GM23248 (cell line): ENCODE measurements around the gene MAU2. TPM values are rescaled to one million over a fixed set of nuclear protein-coding genes. Genes with fewer than 3 reads are reported as not detected.

Experiments
- DNase-seq: peaks from one replicate; pipeline ENCODE4 v3.0.0-alpha.2; 2015
- H2AFZ ChIP-seq: fragments of 200-600 bp; sonication (generic); 2 replicates; pipeline ENCODE4 v1.6.1; 2016; ENCODE audit warnings: antibody characterized with exemption
- H3F3A ChIP-seq: fragments of 200-600 bp; sonication (generic); 2 replicates; pipeline ENCODE4 v1.6.1; 2016; ENCODE audit warnings: mild to moderate bottlenecking, antibody characterized with exemption, mixed run types; ENCODE audit not compliant: insufficient read depth
- H3K27ac ChIP-seq: fragments of 200-600 bp; sonication (generic); 2 replicates; pipeline ENCODE4 v1.5.1; 2016; ENCODE audit warnings: mild to moderate bottlenecking
- H3K27me3 ChIP-seq: fragments of 200-600 bp; sonication (generic); replicated peaks from 2 replicates; pipeline ENCODE4 v1.6.1; 2016; ENCODE audit warnings: mild to moderate bottlenecking; ENCODE audit not compliant: insufficient read depth
- H3K36me3 ChIP-seq: fragments of 200-600 bp; sonication (generic); 2 replicates; pipeline ENCODE4 v1.6.1; 2016; ENCODE audit warnings: low read depth, mild to moderate bottlenecking
- H3K4me1 ChIP-seq: fragments of 200-600 bp; sonication (generic); 2 replicates; pipeline ENCODE4 v1.6.1; 2016; ENCODE audit warnings: mild to moderate bottlenecking; ENCODE audit not compliant: insufficient read depth
- H3K4me2 ChIP-seq: fragments of 200-600 bp; sonication (generic); one replicate; pipeline ENCODE4 v1.6.1; 2016; ENCODE audit warnings: mild to moderate bottlenecking; ENCODE audit not compliant: unreplicated experiment
- H3K4me3 ChIP-seq: fragments of 200-600 bp; sonication (generic); 2 replicates; pipeline ENCODE4 v1.5.1; 2016; ENCODE audit warnings: mild to moderate bottlenecking
- H3K79me2 ChIP-seq: fragments of 200-600 bp; sonication (generic); 2 replicates; pipeline ENCODE4 v1.6.1; 2016; ENCODE audit warnings: mild to moderate bottlenecking; ENCODE audit not compliant: insufficient read depth
- H3K9ac ChIP-seq: fragments of 200-600 bp; sonication (generic); 2 replicates; pipeline ENCODE4 v1.6.1; 2016; ENCODE audit warnings: mild to moderate bottlenecking
- H3K9me2 ChIP-seq: fragments of 200-600 bp; sonication (generic); 2 replicates; pipeline ENCODE4 v1.6.1; 2016; ENCODE audit warnings: mixed run types, mild to moderate bottlenecking, moderate library complexity; ENCODE audit not compliant: insufficient read depth
- H3K9me3 ChIP-seq: fragments of 200-600 bp; sonication (generic); one replicate; pipeline ENCODE4 v1.6.1; 2017; ENCODE audit warnings: low read depth
- H4K20me1 ChIP-seq: fragments of 200-600 bp; sonication (generic); 2 replicates; pipeline ENCODE4 v1.6.0; 2016; ENCODE audit not compliant: insufficient read depth
- EZH2 ChIP-seq: fragments of 200-600 bp; sonication (generic); IDR thresholded peaks from 2 replicates; pipeline ENCODE4 v1.6.1; 2018; ENCODE audit warnings: antibody characterized with exemption, mild to moderate bottlenecking; ENCODE audit not compliant: insufficient read depth, poor library complexity, severe bottlenecking
- EZH2phosphoT487 ChIP-seq: fragments of 200-600 bp; sonication (generic); IDR thresholded peaks from 2 replicates; pipeline ENCODE4 v1.6.1; 2018; ENCODE audit warnings: antibody characterized with exemption, moderate library complexity, mild to moderate bottlenecking, low read depth; ENCODE audit not compliant: insufficient read depth
- WGBS, 2 experiments: methylation state at CpG; one replicate each; pipeline ENCODE4 v1.1.6; 2015 to 2017; ENCODE audit warnings: low lambda C conversion rate in 2 of 2, low coverage in 1 of 2; ENCODE audit errors: missing lambda C conversion rate in 2 of 2; 5-methylcytosine and 5-hydroxymethylcytosine counted together
- in situ Hi-C: fragments of 300-500 bp; cut with MboI; formaldehyde crosslinking; loops from 2 replicates; pipeline ENCODE4 v1.15.0; 2020
- polyA plus RNA-seq: library from polyadenylated mRNA; unstranded; fragments of >200 nt; fragmentation: Nextera tagmentation; extraction: Ambion mirVana; gene quantifications from 2 replicates; pipeline ENCODE4 v1.2.1, GENCODE V29; 2016
- total RNA-seq: library from RNA; depleted of rRNA; stranded (reverse); fragments of >200 nt; shearing (Covaris generic); gene quantifications from 2 replicates; pipeline ENCODE4 v1.2.3, GENCODE V29; 2014

Gene MAU2
- total and polyA plus RNA-seq, 2 experiments from 2014 or later: 23.0 to 25.4 TPM

GRCh38 chr19:19352823-19353222 is 32.2 kb downstream of the MAU2 start:
- H3K9me3 ChIP-seq: no peaks in the 10 kb centered on the region
- H3K27me3 ChIP-seq: no peaks in the 10 kb centered on the region
- no peak overlapping the region for H3K27ac ChIP-seq
- H4K20me1 ChIP-seq: no peaks in the 10 kb centered on the region
- in situ Hi-C loops: no loop called here
- WGBS, 2 experiments: 98 to 100% methylated on average over 8 of the region's 8 CpGs
- no peak overlapping the region for H3K9ac ChIP-seq
- no peak for DNase-seq
- H3K4me1 ChIP-seq: no peaks in the 10 kb centered on the region
- H3K4me2 ChIP-seq: no peak overlapping the region
- H3K9me2 ChIP-seq: no peaks in the 10 kb centered on the region
- no peak overlapping the region for H3K4me3 ChIP-seq
- no peaks in the 10 kb centered on the region for H3K79me2 ChIP-seq
- H3F3A ChIP-seq: no peaks in the 10 kb centered on the region
- no peak for TF ChIP-seq EZH2
- no peak for TF ChIP-seq EZH2phosphoT487
- no peak overlapping the region for H2AFZ ChIP-seq
- H3K36me3 ChIP-seq: peaks cover 10% of the 10 kb centered on the region; the same call in 1 of the 2 replicates

GRCh38 chr19:19354007-19354406 is 33.4 kb downstream of the MAU2 start:
- no peaks in the 10 kb centered on the region for H3K4me1 ChIP-seq
- H3K27me3 ChIP-seq: no peaks in the 10 kb centered on the region
- no peaks in the 10 kb centered on the region for H3F3A ChIP-seq
- in situ Hi-C loops: no loop called here
- H2AFZ ChIP-seq: no peak overlapping the region
- no peak overlapping the region for H3K27ac ChIP-seq
- no peak for DNase-seq
- no peaks in the 10 kb centered on the region for H3K9me2 ChIP-seq
- H4K20me1 ChIP-seq: no peaks in the 10 kb centered on the region
- TF ChIP-seq EZH2phosphoT487 (no peak), EZH2 (no peak)
- no peaks in the 10 kb centered on the region for H3K79me2 ChIP-seq
- no peaks in the 10 kb centered on the region for H3K9me3 ChIP-seq
- no peak overlapping the region for H3K4me3 ChIP-seq
- no peak overlapping the region for H3K4me2 ChIP-seq
- WGBS, 2 experiments: 90 to 100% methylated on average over 5 of the region's 5 CpGs
- H3K9ac ChIP-seq: no peak overlapping the region
- H3K36me3 ChIP-seq: peaks cover 10% of the 10 kb centered on the region; the same call in 1 of the 2 replicates

GRCh38 chr19:19354932-19355331 is 34.3 kb downstream of the MAU2 start:
- no peaks in the 10 kb centered on the region for H3K4me1 ChIP-seq
- H3K9ac ChIP-seq: no peak overlapping the region
- H3K27ac ChIP-seq: no peak overlapping the region
- 93 to 95% methylated on average over 11 of the region's 11 CpGs for WGBS, 2 experiments
- no peaks in the 10 kb centered on the region for H3K9me3 ChIP-seq
- H3K27me3 ChIP-seq: no peaks in the 10 kb centered on the region
- H4K20me1 ChIP-seq: no peaks in the 10 kb centered on the region
- in situ Hi-C loops: no loop called here
- H3K9me2 ChIP-seq: no peaks in the 10 kb centered on the region
- no peak overlapping the region for H3K4me2 ChIP-seq
- no peak for DNase-seq
- TF ChIP-seq EZH2phosphoT487: no peak
- no peak for TF ChIP-seq EZH2
- H3K79me2 ChIP-seq: no peaks in the 10 kb centered on the region
- no peaks in the 10 kb centered on the region for H3F3A ChIP-seq
- no peak overlapping the region for H2AFZ ChIP-seq
- peaks cover 10% of the 10 kb centered on the region; the same call in 1 of the 2 replicates for H3K36me3 ChIP-seq
- H3K4me3 ChIP-seq: no peak overlapping the region

GRCh38 chr19:19355606-19356139 is 35.0 kb downstream of the MAU2 start:
- peaks cover 9% of the 10 kb centered on the region; the same call in 1 of the 2 replicates for H3K36me3 ChIP-seq
- no peak overlapping the region for H3K4me2 ChIP-seq
- H3K9ac ChIP-seq: no peak overlapping the region
- no peak overlapping the region for H2AFZ ChIP-seq
- H3F3A ChIP-seq: peaks cover 7% of the 10 kb centered on the region; the same call in 1 of the 2 replicates
- 88 to 89% methylated on average over 17 to 18 of the region's 18 CpGs for WGBS, 2 experiments
- no peak overlapping the region for H3K4me3 ChIP-seq
- in situ Hi-C loops: no loop called here
- no peak for DNase-seq
- H3K27ac ChIP-seq: no peak overlapping the region
- H3K27me3 ChIP-seq: no peaks in the 10 kb centered on the region
- no peaks in the 10 kb centered on the region for H3K79me2 ChIP-seq
- TF ChIP-seq EZH2phosphoT487 (no peak), EZH2 (no peak)
- no peaks in the 10 kb centered on the region for H3K4me1 ChIP-seq
- no peaks in the 10 kb centered on the region for H4K20me1 ChIP-seq
- H3K9me3 ChIP-seq: no peaks in the 10 kb centered on the region
- no peaks in the 10 kb centered on the region for H3K9me2 ChIP-seq

- H3K9me3 ChIP-seq: no peaks in the 10 kb centered on the region
- no peak overlapping the region for H3K4me2 ChIP-seq
- no peak overlapping the region for H2AFZ ChIP-seq
- no peak for TF ChIP-seq EZH2
- TF ChIP-seq EZH2phosphoT487: no peak
- no peaks in the 10 kb centered on the region for H3K4me1 ChIP-seq
- H3F3A ChIP-seq: peaks cover 8% of the 10 kb centered on the region; the same call in 1 of the 2 replicates
- 94 to 95% methylated on average over 9 to 11 of the region's 11 CpGs for WGBS, 2 experiments
- no peaks in the 10 kb centered on the region for H3K79me2 ChIP-seq
- H4K20me1 ChIP-seq: no peaks in the 10 kb centered on the region
- no peak overlapping the region for H3K27ac ChIP-seq
- no peaks in the 10 kb centered on the region for H3K27me3 ChIP-seq
- peaks cover under 1% of the 10 kb centered on the region; the same call in 1 of the 2 replicates for H3K36me3 ChIP-seq
- H3K4me3 ChIP-seq: no peak overlapping the region
- in situ Hi-C loops: no loop called here
- no peaks in the 10 kb centered on the region for H3K9me2 ChIP-seq
- H3K9ac ChIP-seq: no peak overlapping the region
- DNase-seq: no peak
These were observed 35.9 kb downstream of the MAU2 start for GRCh38 chr19:19356500-19356899.
